Mesenteric fat pad (tissue), 1 donor: ENCODE data around the gene USP30. TPM values are rescaled to one million over a fixed set of nuclear protein-coding genes. Genes with fewer than 3 reads are reported as not detected.
"Not testable (repeated sequence)": the region's sequence is repeated elsewhere in the genome, so short reads cannot be mapped to it uniquely, and the experiment has no call there.

Experiments used
- DNase-seq: peaks from one replicate; pipeline ENCODE4 v3.0.0-alpha.2; 2020; ENCODE audit warnings: low spot score
- long read RNA-seq: library from polyadenylated mRNA; unstranded; transcript quantifications from one replicate; pipeline ENCODE4 v2.0.0, GENCODE V29; 2020
- total RNA-seq: library from RNA; stranded (reverse); fragmentation: NEBNext Ultra II Directional; extraction: Animal tissue kit (Norgen Biotek cat#: 25700); gene quantifications from one replicate; pipeline ENCODE4 v1.2.1, GENCODE V29; 2021
- donor health status: DM: yes; HTN: yes; CAD: no.

The USP30 gene
- total RNA-seq = 15.1 TPM
- long read RNA-seq, transcript USP30-201 (13 exons, 3,742 nt) = major isoform, 5 of 12 reads
- long read RNA-seq, partial matches to known transcripts = 2 of 12 reads
- long read RNA-seq, other reads (novel, unspliced or antisense) = 4 of 12 reads

- DNase-seq = peak; percentile 94
Measured at GRCh38 chr12:109052414-109053323, at the start of gene USP30. Gene USP30, plus strand, starts transcription at chr12:109052576. Its CDS starts 103 bp downstream, at chr12:109052679.

- no peak for DNase-seq
Measured at GRCh38 chr12:109004017-109004416, 48.4 kb upstream of the USP30 start.

GRCh38 chr12:109009766-109010165 lies 42.6 kb upstream of the USP30 start:
- DNase-seq = no peak

GRCh38 chr12:109010259-109010658 lies 42.1 kb upstream of the USP30 start:
- no peak for DNase-seq

GRCh38 chr12:109014984-109015765 lies 37.2 kb upstream of the USP30 start:
- DNase-seq = no peak

GRCh38 chr12:109016016-109016415 lies 36.4 kb upstream of the USP30 start:
- DNase-seq = no peak

- no peak for DNase-seq
Measured at GRCh38 chr12:109016978-109017377, 35.4 kb upstream of the USP30 start.

- DNase-seq = no peak
Measured at GRCh38 chr12:109018296-109018695, 34.1 kb upstream of the USP30 start.

- no peak for DNase-seq
Measured at GRCh38 chr12:109020146-109020795, 32.1 kb upstream of the USP30 start.

GRCh38 chr12:109020796-109021380 lies 31.5 kb upstream of the USP30 start, which contains the start of gene SVOP:
Gene SVOP, minus strand, starts transcription at chr12:109021068. Its CDS starts 200 bp downstream, at chr12:109020868.
- DNase-seq = no peak

GRCh38 chr12:109027767-109028166 lies 24.6 kb upstream of the USP30 start:
- DNase-seq = no peak

GRCh38 chr12:109028624-109029023 lies 23.8 kb upstream of the USP30 start:
- DNase-seq = not testable (repeated sequence)

- DNase-seq = no peak
Measured at GRCh38 chr12:109029411-109029810, 23.0 kb upstream of the USP30 start.

- DNase-seq = no peak
Measured at GRCh38 chr12:109033239-109034196, 18.9 kb upstream of the USP30 start.

- no peak for DNase-seq
Measured at GRCh38 chr12:109036975-109037374, 15.4 kb upstream of the USP30 start.

GRCh38 chr12:109044241-109044640 lies 8.1 kb upstream of the USP30 start:
- no peak for DNase-seq

- no peak for DNase-seq
Measured at GRCh38 chr12:109047081-109047805, 5.1 kb upstream of the USP30 start.

- not testable (repeated sequence) for DNase-seq
Measured at GRCh38 chr12:109048706-109049105, 3.7 kb upstream of the USP30 start.

GRCh38 chr12:109049794-109050193 lies 2.6 kb upstream of the USP30 start:
- not testable (repeated sequence) for DNase-seq
